ENCODE measurements around the gene GYG2.

The GYG2 gene

DNA sequence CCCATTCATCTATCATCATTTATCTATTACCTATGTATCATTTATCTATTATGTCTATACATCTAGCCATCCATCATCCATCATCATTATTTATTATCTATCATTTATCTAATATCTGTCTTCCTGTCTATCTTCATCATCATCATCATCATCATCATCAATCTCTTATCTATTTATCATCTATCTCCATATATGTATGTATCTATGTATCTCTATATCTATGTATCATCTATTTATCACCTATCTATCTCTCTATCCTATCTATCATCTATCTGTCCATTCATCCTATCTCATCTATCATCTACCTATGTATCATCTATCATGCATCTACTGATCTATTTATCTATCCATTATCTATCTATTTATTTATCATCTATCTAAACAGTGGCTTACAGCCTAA lies 3.8 kb upstream of the GYG2 start:
- TF ChIP-seq, protein P1, sequence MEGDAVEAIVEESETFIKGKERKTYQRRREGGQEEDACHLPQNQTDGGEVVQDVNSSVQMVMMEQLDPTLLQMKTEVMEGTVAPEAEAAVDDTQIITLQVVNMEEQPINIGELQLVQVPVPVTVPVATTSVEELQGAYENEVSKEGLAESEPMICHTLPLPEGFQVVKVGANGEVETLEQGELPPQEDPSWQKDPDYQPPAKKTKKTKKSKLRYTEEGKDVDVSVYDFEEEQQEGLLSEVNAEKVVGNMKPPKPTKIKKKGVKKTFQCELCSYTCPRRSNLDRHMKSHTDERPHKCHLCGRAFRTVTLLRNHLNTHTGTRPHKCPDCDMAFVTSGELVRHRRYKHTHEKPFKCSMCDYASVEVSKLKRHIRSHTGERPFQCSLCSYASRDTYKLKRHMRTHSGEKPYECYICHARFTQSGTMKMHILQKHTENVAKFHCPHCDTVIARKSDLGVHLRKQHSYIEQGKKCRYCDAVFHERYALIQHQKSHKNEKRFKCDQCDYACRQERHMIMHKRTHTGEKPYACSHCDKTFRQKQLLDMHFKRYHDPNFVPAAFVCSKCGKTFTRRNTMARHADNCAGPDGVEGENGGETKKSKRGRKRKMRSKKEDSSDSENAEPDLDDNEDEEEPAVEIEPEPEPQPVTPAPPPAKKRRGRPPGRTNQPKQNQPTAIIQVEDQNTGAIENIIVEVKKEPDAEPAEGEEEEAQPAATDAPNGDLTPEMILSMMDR (IDR thresholded peaks at IDR 0.05; ENCODE audit: low read depth, low read length): no peak
- Histone ChIP-seq H3K4me3 (ENCODE audit: low read depth, low read length) (no peak overlapping the region), H3K4me1 (no peaks in the 10 kb centered on the region), H3K27me3 (no peaks in the 10 kb centered on the region), H3K9me3 (no peaks in the 10 kb centered on the region), H3K36me3 (no peaks in the 10 kb centered on the region)
- DNase-seq: no peak

DNA sequence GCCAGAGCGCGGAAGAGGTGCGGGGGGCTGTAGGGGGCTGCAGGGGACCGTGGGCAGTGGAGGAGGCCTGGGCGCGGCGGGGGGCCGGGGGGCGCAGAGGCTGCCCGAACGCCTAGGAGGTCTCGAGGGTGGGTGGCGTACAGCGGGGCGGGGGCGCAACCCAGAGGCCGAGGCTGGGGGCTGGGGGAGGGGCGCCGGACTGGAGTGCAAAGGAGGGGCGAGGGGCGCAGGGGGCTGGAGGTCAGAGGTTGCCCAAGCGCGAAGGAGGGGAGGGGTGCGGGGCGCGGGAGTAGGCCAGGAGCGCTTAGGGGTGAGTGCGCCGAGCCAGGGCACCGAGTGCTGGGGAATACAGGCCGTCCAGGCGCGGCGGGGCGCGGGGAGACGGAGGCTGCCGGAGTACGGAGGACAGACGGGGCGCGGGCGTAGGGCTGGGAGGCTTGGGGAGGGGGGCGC lies 255 bp downstream of the GYG2 start:
- H3K4me1 ChIP-seq: no peaks in the 10 kb centered on the region
- no peaks in the 10 kb centered on the region for H3K27me3 ChIP-seq
- TF ChIP-seq, protein P1 (IDR thresholded peaks at IDR 0.05; ENCODE audit: low read depth, low read length): no peak
- no peak for DNase-seq
- H3K9me3 ChIP-seq: no peaks in the 10 kb centered on the region
- H3K4me3 ChIP-seq (ENCODE audit: low read depth, low read length): no peak overlapping the region
- H3K36me3 ChIP-seq: no peaks in the 10 kb centered on the region

DNA sequence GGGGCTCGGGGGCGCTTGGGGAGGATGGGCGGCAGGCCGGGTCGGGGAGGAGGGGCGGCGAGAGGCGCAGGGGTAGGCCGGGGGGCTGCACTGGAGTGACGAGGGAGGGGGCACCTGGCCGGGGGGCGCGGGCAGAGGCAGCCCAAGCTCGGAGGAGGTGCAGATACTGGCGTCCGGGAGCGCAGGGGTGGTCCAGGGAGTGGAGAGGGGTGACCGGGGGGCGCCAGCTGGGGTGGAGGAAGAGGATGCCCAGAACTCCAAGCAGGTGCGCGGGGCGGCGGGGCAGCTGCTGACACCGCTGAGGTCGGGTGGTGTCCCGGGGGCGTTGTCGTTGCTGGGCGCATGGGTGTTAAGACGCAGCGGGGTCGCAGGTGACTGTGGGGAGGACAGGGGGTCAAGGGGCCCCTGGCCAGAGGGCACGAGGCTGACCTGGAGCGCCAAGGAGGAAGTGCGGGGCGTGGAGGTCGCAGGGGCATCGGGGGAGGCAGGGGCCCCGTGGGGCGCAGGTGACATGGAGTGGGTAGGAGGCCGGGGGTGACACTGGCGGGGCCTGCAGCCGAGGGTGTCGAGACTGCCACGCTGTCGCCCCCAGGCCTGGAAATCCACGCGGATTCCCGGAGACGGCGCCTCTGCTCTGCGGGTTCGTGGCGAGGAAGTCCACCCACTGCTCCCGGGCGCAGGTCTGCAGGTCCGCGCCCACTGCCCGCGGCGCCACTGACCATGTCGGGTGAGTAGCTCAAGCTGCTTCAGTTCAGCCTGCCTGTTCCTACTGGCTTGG lies 928 bp downstream of the GYG2 start:
- H3K4me3 ChIP-seq (ENCODE audit: low read depth, low read length): no peak overlapping the region
- DNase-seq: no peak
- TF ChIP-seq, protein P1 (IDR thresholded peaks at IDR 0.05; ENCODE audit: low read depth, low read length): no peak

DNA sequence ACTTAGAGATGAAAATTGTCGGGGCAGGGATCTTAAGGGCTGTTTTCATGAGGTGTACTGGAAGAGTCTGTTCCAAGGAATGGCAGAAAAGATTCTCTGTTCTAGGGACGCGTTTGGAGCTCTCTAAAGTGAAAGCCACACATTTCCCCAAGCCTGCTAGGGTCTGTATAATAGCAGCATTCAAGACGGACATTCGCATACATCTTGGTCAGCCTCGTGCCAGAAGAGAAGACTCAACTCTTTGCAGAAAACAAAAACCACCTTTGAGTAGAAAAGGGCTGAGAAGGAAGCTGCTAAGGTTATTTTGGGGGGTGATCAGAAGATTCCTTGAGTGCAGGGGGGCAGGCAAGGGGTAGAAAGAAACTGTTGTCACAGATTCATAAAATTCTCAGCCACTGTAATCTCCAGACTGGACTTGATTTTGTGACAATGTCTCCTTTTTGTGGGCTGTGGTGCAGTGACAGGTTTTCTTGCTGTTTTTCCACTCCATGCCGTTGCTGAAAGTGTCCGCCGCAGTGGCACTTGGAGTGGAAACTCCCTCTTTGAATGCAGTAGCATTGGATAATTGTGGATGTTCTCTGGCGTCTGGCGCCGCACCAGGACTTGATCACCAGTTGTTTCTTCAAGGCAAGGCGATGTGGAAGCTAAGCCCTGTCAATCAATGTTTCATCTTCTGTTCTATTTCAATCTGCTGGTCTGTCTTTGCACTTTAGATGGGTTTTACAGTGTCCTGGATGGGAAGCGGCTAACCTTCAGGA lies 2.9 kb downstream of the GYG2 start:
- no peak for DNase-seq
- no peaks in the 10 kb centered on the region for H3K4me1 ChIP-seq
- no peaks in the 10 kb centered on the region for H3K36me3 ChIP-seq
- no peaks in the 10 kb centered on the region for H3K9me3 ChIP-seq
- no peaks in the 10 kb centered on the region for H3K27me3 ChIP-seq
- TF ChIP-seq, protein P1 (IDR thresholded peaks at IDR 0.05; ENCODE audit: low read depth, low read length): no peak
- H3K4me3 ChIP-seq (ENCODE audit: low read depth, low read length): no peak overlapping the region

More for the DNA sequence above, 928 bp downstream of the GYG2 start:
- Histone ChIP-seq H3K9me3 (no peaks in the 10 kb centered on the region), H3K36me3 (no peaks in the 10 kb centered on the region), H3K27me3 (no peaks in the 10 kb centered on the region), H3K4me1 (no peaks in the 10 kb centered on the region)

DNA sequence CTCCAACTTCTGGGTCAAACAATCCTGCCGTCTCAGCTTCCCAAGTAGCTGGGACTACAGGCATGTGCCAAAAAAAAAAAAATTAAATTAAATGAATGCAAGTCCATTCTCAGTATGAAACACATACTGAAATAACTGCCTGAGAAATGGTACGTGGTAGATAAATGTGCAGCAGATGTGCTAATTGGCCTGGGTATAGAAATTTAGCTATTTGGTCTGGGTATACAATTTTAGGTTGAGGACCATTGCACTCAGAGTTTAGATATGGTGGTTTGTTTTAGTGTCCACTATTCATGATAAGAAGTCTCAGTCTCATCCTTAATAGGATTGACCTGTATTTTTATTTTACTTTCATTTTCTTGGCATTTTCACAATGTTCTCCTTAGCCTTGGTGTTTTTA lies 9.2 kb downstream of the GYG2 start:
- Histone ChIP-seq H3K36me3 (no peaks in the 10 kb centered on the region), H3K4me1 (no peaks in the 10 kb centered on the region), H3K9me3 (no peaks in the 10 kb centered on the region), H3K4me3 (ENCODE audit: low read depth, low read length) (no peak overlapping the region), H3K27me3 (no peaks in the 10 kb centered on the region)
- DNase-seq: no peak
- TF ChIP-seq, protein P1 (IDR thresholded peaks at IDR 0.05; ENCODE audit: low read depth, low read length): no peak

DNA sequence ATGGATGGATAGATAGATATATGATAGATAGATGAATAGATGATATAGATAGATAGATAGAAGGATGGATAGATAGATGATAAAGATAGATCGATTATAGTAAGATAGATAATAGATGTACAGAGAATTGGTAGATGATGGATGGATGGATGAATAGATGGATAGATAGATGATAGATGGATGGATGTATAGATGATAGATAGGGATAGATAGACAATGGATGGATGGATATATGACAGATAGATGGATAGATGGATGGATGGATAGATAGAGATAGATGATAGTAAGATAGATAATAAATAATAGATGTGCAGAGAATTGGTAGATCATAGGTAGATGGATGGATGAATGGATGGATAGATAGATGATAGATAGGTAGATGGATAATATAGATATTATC lies 12.2 kb downstream of the GYG2 start:
- H3K4me1 ChIP-seq: no peaks in the 10 kb centered on the region
- TF ChIP-seq, protein P1 (IDR thresholded peaks at IDR 0.05; ENCODE audit: low read depth, low read length): no peak
- DNase-seq: no peak
- no peaks in the 10 kb centered on the region for H3K9me3 ChIP-seq
- no peak overlapping the region for H3K4me3 ChIP-seq (ENCODE audit: low read depth, low read length)
- no peaks in the 10 kb centered on the region for H3K27me3 ChIP-seq
- H3K36me3 ChIP-seq: no peaks in the 10 kb centered on the region

Measured in BE2C (cell line).